HCT116 (cell line): ENCODE data around the gene ANKRD13D.

Experiments used
- MAX ChIP-seq: IDR thresholded peaks from 2 replicates; pipeline ENCODE4 v1.6.1; 2012
- POLR2A ChIP-seq: IDR thresholded peaks from 2 replicates; pipeline ENCODE4 v1.7.0; 2011; ENCODE audit warnings: borderline replicate concordance; ENCODE audit not compliant: insufficient read depth, insufficient read length; ENCODE audit errors: extremely low read depth

GRCh38 chr11:67307545-67308001 is 18.5 kb downstream of the ANKRD13D start:
- TF ChIP-seq POLR2A (no peak), MAX (no peak)
